ENCODE data around the gene ARHGAP42.
"Not testable (repeated sequence)": the region's sequence is repeated elsewhere in the genome, so short reads cannot be mapped to it uniquely, and the experiment has no call there.

The ARHGAP42 gene

DNA sequence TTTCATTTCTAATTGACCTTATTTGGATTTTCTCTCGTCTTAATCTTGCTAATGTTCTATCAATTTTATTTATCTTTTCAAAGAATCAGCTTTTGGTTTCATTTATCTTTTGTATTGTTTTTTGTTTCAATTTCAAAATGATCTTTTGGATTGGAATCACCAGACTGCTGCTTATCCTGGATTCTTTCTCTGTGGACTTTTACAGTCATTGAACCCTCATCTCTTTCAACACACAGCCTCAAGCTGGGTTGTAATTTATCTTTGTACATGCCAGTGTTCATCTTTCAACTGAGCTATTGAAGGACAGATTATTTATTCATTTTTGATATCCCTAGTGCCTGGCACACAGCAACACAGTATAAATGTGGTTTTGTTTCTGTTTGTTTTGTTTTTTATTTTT is 195.9 kb downstream of the ARHGAP42 start:
- peaks cover 13 to 19% of the 10 kb centered on the region in 2 donors for H3K9me3 Mint-ChIP-seq
- no peak for ATAC-seq (replicated peaks)

DNA sequence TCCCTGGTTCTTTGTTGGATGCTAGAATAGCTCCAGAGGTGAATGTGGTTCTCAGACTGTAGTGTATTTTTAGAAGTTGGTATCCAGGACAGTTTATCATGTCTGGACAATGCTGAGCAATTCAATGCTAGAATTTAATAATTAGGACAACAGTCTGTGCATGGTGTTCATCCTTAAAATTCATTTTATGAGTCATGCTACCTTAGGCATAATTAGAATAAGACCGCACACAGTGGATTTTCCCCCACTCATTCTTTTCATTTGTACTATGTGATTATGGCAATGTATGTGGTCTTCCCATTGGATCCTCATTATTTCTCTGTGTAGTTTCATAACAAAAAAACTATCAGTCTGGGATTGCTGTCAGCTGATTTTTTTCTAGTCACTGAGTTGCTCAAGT is 196.7 kb downstream of the ARHGAP42 start:
- ATAC-seq (replicated peaks) (no peak), DNase-seq (no peak)
- Mint-ChIP-seq H3K4me3 (no peak overlapping the region), H3K27me3 (no peaks in the 10 kb centered on the region), H3K9me3 (peaks cover 13 to 19% of the 10 kb centered on the region in 2 donors), H3K4me1 (ENCODE audit: low read depth in 2 of 2) (no peaks in the 10 kb centered on the region), H3K36me3 (ENCODE audit: insufficient read depth) (no peaks in the 10 kb centered on the region), H3K27ac (no peak overlapping the region)

More for the DNA sequence above, 195.9 kb downstream of the ARHGAP42 start:
- Mint-ChIP-seq H3K27ac (no peak overlapping the region), H3K4me1 (ENCODE audit: low read depth in 2 of 2) (no peaks in the 10 kb centered on the region), H3K36me3 (ENCODE audit: insufficient read depth) (no peaks in the 10 kb centered on the region), H3K27me3 (no peaks in the 10 kb centered on the region), H3K4me3 (no peak overlapping the region)
- DNase-seq = no peak

DNA sequence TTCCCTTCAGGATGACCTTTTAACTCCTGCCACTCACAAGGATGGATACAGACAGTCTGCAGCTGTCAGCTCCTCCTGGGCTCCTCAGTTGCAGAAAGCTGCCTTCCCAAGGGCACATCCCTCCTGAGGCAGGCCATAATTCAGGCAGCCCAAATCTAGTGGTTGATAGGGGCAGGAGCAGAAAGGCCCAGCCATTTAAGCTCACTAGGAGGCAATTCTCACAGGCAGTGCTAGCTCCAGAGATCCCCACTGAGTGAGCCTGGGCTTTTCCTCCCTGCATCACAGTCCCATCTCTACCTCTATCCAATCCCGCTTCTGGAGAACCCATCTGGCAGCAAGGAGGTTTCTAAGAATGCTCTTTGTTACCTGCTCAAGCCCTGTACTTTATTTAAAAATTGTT is 200.6 kb downstream of the ARHGAP42 start:
- Mint-ChIP-seq H3K4me3 (no peak overlapping the region), H3K36me3 (ENCODE audit: insufficient read depth) (no peaks in the 10 kb centered on the region)

GRCh38 chr11:100888836-100889235 is 201.7 kb downstream of the ARHGAP42 start:
- Mint-ChIP-seq H3K27ac (no peak overlapping the region), H3K4me1 (ENCODE audit: low read depth in 2 of 2) (no peaks in the 10 kb centered on the region), H3K4me3 (no peak overlapping the region), H3K36me3 (ENCODE audit: insufficient read depth) (no peaks in the 10 kb centered on the region), H3K9me3 (peaks cover 2 to 13% of the 10 kb centered on the region in 2 donors), H3K27me3 (no peaks in the 10 kb centered on the region)
- ATAC-seq (replicated peaks) (no peak), DNase-seq (no peak)

More for the DNA sequence above, 200.6 kb downstream of the ARHGAP42 start:
- ATAC-seq (replicated peaks) = no peak
- Mint-ChIP-seq H3K4me1 (ENCODE audit: low read depth in 2 of 2) (no peaks in the 10 kb centered on the region), H3K9me3 (peaks cover 2 to 18% of the 10 kb centered on the region in 2 donors), H3K27me3 (no peaks in the 10 kb centered on the region), H3K27ac (no peak overlapping the region)
- no peak for DNase-seq

- DNase-seq = no peak
- no peak for ATAC-seq (replicated peaks)
- no peak overlapping the region for H3K4me3 Mint-ChIP-seq
- H3K36me3 Mint-ChIP-seq (ENCODE audit: insufficient read depth) = no peaks in the 10 kb centered on the region
- no peaks in the 10 kb centered on the region for H3K4me1 Mint-ChIP-seq (ENCODE audit: low read depth in 2 of 2)
- no peaks in the 10 kb centered on the region for H3K27me3 Mint-ChIP-seq
- H3K9me3 Mint-ChIP-seq = peaks cover 2 to 13% of the 10 kb centered on the region in 2 donors
- H3K27ac Mint-ChIP-seq = no peak overlapping the region
These were observed 202.7 kb downstream of the ARHGAP42 start for GRCh38 chr11:100889758-100890157.

DNA sequence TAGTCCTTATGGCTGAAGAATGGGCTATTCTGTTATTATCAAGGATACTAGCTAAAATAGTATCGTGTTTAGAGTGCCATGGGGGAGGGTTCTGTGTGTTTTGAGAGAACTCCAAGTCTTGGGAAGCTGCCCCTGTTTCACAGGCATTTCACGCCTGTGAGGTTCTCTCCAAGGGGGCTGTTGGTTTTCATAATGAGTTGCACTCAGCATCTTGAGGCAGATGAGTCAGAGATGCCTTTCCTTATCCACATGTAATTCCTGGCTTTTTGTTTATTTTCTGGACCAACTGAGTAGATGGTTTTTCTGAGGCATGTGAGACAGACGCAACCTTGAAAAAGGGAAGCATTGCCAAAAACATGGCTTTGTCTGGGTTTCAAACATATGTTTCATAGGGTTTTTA is 203.7 kb downstream of the ARHGAP42 start:
- ATAC-seq (replicated peaks) = no peak

GRCh38 chr11:100892886-100893285 is 205.8 kb downstream of the ARHGAP42 start:
- ATAC-seq (replicated peaks) (no peak), DNase-seq (no peak)
- peaks cover 6 to 13% of the 10 kb centered on the region in 2 donors for H3K9me3 Mint-ChIP-seq
- no peaks in the 10 kb centered on the region for H3K36me3 Mint-ChIP-seq (ENCODE audit: insufficient read depth)
- no peak overlapping the region for H3K4me3 Mint-ChIP-seq
- no peaks in the 10 kb centered on the region for H3K4me1 Mint-ChIP-seq (ENCODE audit: low read depth in 2 of 2)
- no peak overlapping the region for H3K27ac Mint-ChIP-seq
- no peaks in the 10 kb centered on the region for H3K27me3 Mint-ChIP-seq

More for the DNA sequence above, 203.7 kb downstream of the ARHGAP42 start:
- no peaks in the 10 kb centered on the region for H3K4me1 Mint-ChIP-seq (ENCODE audit: low read depth in 2 of 2)
- DNase-seq = no peak
- H3K36me3 Mint-ChIP-seq (ENCODE audit: insufficient read depth) = no peaks in the 10 kb centered on the region
- H3K27ac Mint-ChIP-seq = no peak overlapping the region
- H3K4me3 Mint-ChIP-seq = no peak overlapping the region
- H3K27me3 Mint-ChIP-seq = no peaks in the 10 kb centered on the region
- peaks cover 2 to 13% of the 10 kb centered on the region in 2 donors for H3K9me3 Mint-ChIP-seq

- ATAC-seq (replicated peaks) (no peak), DNase-seq (no peak)
- no peaks in the 10 kb centered on the region for H3K36me3 Mint-ChIP-seq (ENCODE audit: insufficient read depth)
- no peaks in the 10 kb centered on the region for H3K27me3 Mint-ChIP-seq
- H3K9me3 Mint-ChIP-seq = peaks cover 12 to 25% of the 10 kb centered on the region in 2 donors
- H3K4me3 Mint-ChIP-seq = no peak overlapping the region
- no peak overlapping the region for H3K27ac Mint-ChIP-seq
- no peaks in the 10 kb centered on the region for H3K4me1 Mint-ChIP-seq (ENCODE audit: low read depth in 2 of 2)
These were observed 208.4 kb downstream of the ARHGAP42 start for GRCh38 chr11:100895449-100895848.

GRCh38 chr11:100895976-100896375 is 208.9 kb downstream of the ARHGAP42 start:
- H3K27me3 Mint-ChIP-seq; H3K36me3 Mint-ChIP-seq (ENCODE audit: insufficient read depth); H3K4me3 Mint-ChIP-seq; H3K27ac Mint-ChIP-seq; DNase-seq; H3K4me1 Mint-ChIP-seq (ENCODE audit: low read depth in 2 of 2); ATAC-seq (replicated peaks): not testable (repeated sequence)
- H3K9me3 Mint-ChIP-seq = peaks cover 12 to 31% of the 10 kb centered on the region in 2 donors

DNA sequence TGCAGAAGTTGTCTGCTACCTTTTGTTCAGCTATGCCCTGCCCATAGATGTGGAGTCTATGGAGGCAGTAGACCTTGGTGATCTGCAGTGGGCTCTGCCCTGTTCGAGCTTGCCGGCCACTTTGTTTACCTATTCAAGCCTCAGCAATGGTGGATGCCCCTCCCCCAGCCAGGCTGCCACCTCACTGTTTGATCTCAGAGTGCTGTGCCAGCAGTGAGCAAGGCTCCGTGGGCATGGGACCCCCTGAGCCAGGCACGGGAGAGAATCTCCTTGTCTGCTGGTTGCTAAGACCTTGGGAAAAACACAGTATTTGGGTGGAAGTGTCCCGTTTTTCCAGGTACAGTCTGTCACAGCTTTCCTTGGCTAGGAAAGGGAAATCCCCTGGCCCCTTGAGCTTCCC is 214.4 kb downstream of the ARHGAP42 start:
- peaks cover 10 to 25% of the 10 kb centered on the region in 2 donors for H3K9me3 Mint-ChIP-seq
- not testable (repeated sequence) for H3K27ac Mint-ChIP-seq; H3K4me1 Mint-ChIP-seq (ENCODE audit: low read depth in 2 of 2); H3K4me3 Mint-ChIP-seq; DNase-seq; H3K36me3 Mint-ChIP-seq (ENCODE audit: insufficient read depth); H3K27me3 Mint-ChIP-seq; ATAC-seq (replicated peaks)

DNA sequence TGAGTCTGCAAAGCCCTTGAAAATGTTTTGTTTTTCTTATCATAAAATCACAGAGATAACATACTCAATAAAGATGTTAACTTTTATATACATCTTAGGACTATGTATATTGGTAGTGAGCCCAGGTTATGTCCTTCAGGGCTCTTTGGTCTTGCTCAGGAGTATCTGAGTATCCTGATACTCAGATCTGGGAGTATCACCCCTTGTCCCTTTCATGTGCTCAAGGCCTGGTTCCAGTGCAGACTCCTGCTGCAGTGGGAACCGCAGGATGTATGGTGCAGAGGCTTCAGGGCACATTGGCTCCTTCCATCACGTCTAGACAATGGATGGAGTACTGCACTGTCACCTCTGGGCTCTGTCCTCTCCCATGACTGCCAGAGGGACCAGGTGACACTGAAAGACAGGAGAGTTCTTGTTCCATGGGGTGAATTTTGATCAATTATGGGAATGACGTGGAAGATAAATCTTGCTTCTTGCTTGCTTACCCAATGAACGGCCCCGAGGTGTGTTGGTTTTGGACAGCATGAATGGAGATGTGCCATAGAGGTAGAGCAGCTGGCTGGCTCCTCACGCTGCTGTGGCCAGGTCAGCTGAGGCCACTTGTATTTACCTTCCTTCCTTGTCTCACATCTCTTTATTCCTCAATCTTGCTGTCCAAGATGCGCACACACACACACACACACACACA is 215.5 kb downstream of the ARHGAP42 start:
- Mint-ChIP-seq H3K4me3 (no peak overlapping the region), H3K36me3 (ENCODE audit: insufficient read depth) (no peaks in the 10 kb centered on the region), H3K4me1 (ENCODE audit: low read depth in 2 of 2) (no peaks in the 10 kb centered on the region), H3K27me3 (no peaks in the 10 kb centered on the region), H3K27ac (no peak overlapping the region), H3K9me3 (peaks cover 8 to 25% of the 10 kb centered on the region in 2 donors)
- ATAC-seq (replicated peaks) = no peak
- DNase-seq = no peak

DNA sequence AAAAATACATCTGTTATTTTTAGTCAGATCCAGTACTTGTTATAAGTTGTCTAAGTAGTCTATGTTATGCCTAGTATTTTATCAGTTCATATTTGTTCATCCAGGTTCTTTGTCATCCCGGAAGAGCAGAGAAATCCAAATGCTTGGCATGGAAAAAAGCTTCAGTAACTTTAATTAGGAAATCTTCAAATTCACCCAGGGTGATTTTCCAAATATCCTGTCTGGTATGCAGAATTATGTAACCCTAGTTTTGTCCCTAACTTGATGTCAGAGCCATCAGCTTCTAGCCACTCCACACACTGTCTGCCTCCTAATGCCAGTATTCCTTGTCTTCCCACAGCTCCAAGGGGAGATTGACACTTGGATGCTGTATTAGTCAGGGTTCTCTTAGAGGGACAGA is 216.2 kb downstream of the ARHGAP42 start:
- Mint-ChIP-seq H3K9me3 (peaks cover 5 to 25% of the 10 kb centered on the region in 2 donors), H3K27me3 (no peaks in the 10 kb centered on the region), H3K36me3 (ENCODE audit: insufficient read depth) (no peaks in the 10 kb centered on the region), H3K27ac (no peak overlapping the region), H3K4me3 (no peak overlapping the region), H3K4me1 (ENCODE audit: low read depth in 2 of 2) (no peaks in the 10 kb centered on the region)
- DNase-seq = no peak
- ATAC-seq (replicated peaks) = no peak

GRCh38 chr11:100905684-100906083 is 218.6 kb downstream of the ARHGAP42 start:
- no peak for ATAC-seq (replicated peaks)
- no peaks in the 10 kb centered on the region for H3K27me3 Mint-ChIP-seq

GRCh38 chr11:100908746-100909145 is 221.7 kb downstream of the ARHGAP42 start:
- no peak for ATAC-seq (replicated peaks)
- Mint-ChIP-seq H3K27ac (no peak overlapping the region), H3K9me3 (peaks cover 0 to 5% of the 10 kb centered on the region in 2 donors), H3K27me3 (no peaks in the 10 kb centered on the region), H3K4me3 (no peak overlapping the region), H3K4me1 (ENCODE audit: low read depth in 2 of 2) (no peaks in the 10 kb centered on the region), H3K36me3 (ENCODE audit: insufficient read depth) (no peaks in the 10 kb centered on the region)
- DNase-seq = no peak

More at GRCh38 chr11:100905684-100906083, 218.6 kb downstream of the ARHGAP42 start:
- Mint-ChIP-seq H3K4me3 (no peak overlapping the region), H3K9me3 (peaks cover 0 to 4% of the 10 kb centered on the region in 2 donors), H3K27ac (no peak overlapping the region), H3K4me1 (ENCODE audit: low read depth in 2 of 2) (no peaks in the 10 kb centered on the region), H3K36me3 (ENCODE audit: insufficient read depth) (no peaks in the 10 kb centered on the region)
- no peak for DNase-seq
